ENCODE results near the gene SPECC1.

- TF ChIP-seq, protein P1, sequence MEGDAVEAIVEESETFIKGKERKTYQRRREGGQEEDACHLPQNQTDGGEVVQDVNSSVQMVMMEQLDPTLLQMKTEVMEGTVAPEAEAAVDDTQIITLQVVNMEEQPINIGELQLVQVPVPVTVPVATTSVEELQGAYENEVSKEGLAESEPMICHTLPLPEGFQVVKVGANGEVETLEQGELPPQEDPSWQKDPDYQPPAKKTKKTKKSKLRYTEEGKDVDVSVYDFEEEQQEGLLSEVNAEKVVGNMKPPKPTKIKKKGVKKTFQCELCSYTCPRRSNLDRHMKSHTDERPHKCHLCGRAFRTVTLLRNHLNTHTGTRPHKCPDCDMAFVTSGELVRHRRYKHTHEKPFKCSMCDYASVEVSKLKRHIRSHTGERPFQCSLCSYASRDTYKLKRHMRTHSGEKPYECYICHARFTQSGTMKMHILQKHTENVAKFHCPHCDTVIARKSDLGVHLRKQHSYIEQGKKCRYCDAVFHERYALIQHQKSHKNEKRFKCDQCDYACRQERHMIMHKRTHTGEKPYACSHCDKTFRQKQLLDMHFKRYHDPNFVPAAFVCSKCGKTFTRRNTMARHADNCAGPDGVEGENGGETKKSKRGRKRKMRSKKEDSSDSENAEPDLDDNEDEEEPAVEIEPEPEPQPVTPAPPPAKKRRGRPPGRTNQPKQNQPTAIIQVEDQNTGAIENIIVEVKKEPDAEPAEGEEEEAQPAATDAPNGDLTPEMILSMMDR (IDR thresholded peaks at IDR 0.05): no peak
- TF ChIP-seq POLR2A (IDR thresholded peaks at IDR 0.05): no peak
These were observed 280.8 kb downstream of the SPECC1 start for GRCh38 chr17:20289984-20290383.
